Measurements from ENCODE around the gene ADORA1. TPM values are rescaled to one million over a fixed set of nuclear protein-coding genes. Genes with fewer than 3 reads are reported as not detected.

ADORA1 gene
- total and polyA plus RNA-seq, 2 donors, result 1.1 to 1.4 TPM

Other genes starting within 250 kb of the ADORA1 start
- 5.3 TPM for gene RABIF, start 238.6 kb upstream of the ADORA1 start, total RNA-seq
- gene RABIF, start 238.6 kb upstream of the ADORA1 start, polyA plus RNA-seq, result 6.7 TPM
- gene KLHL12, start 200.5 kb upstream of the ADORA1 start, total RNA-seq, result 25.1 TPM
- 19.3 TPM for gene KLHL12, start 200.5 kb upstream of the ADORA1 start, polyA plus RNA-seq
- gene ADIPOR1, start 169.4 kb upstream of the ADORA1 start, total RNA-seq, result 63.6 TPM
- gene ADIPOR1, start 169.4 kb upstream of the ADORA1 start, polyA plus RNA-seq, result 71.1 TPM
- 33.7 TPM for gene CYB5R1, start 160.5 kb upstream of the ADORA1 start, total RNA-seq
- 72.3 TPM for gene CYB5R1, start 160.5 kb upstream of the ADORA1 start, polyA plus RNA-seq
- 60.9 TPM for gene TMEM183A, start 120.4 kb upstream of the ADORA1 start, total RNA-seq
- gene TMEM183A, start 120.4 kb upstream of the ADORA1 start, polyA plus RNA-seq, result 50.4 TPM
- 6.5 TPM for gene PPFIA4, start 101.2 kb upstream of the ADORA1 start, total RNA-seq
- 1.3 TPM for gene PPFIA4, start 101.2 kb upstream of the ADORA1 start, polyA plus RNA-seq
- gene MYOG, start 41.7 kb upstream of the ADORA1 start, total RNA-seq, result 12.7 TPM
- gene MYOG, start 41.7 kb upstream of the ADORA1 start, polyA plus RNA-seq, result not detected
- gene MYBPH, start 48.1 kb downstream of the ADORA1 start, total RNA-seq, result 8.9 TPM
- not detected for gene MYBPH, start 48.1 kb downstream of the ADORA1 start, polyA plus RNA-seq
- 0.53 TPM for gene CHI3L1, start 59.0 kb downstream of the ADORA1 start, total RNA-seq
- gene CHI3L1, start 59.0 kb downstream of the ADORA1 start, polyA plus RNA-seq, result 4.7 TPM
- 0.11 TPM for gene CHIT1, start 101.9 kb downstream of the ADORA1 start, total RNA-seq
- gene CHIT1, start 101.9 kb downstream of the ADORA1 start, polyA plus RNA-seq, result not detected
- 58.6 TPM for gene BTG2, start 177.8 kb downstream of the ADORA1 start, total RNA-seq
- gene BTG2, start 177.8 kb downstream of the ADORA1 start, polyA plus RNA-seq, result 464 TPM
- gene FMOD, start 223.4 kb downstream of the ADORA1 start, total RNA-seq, result 68.4 TPM
- 46.0 TPM for gene FMOD, start 223.4 kb downstream of the ADORA1 start, polyA plus RNA-seq